Measurements from ENCODE around the gene GZMM.

DNA sequence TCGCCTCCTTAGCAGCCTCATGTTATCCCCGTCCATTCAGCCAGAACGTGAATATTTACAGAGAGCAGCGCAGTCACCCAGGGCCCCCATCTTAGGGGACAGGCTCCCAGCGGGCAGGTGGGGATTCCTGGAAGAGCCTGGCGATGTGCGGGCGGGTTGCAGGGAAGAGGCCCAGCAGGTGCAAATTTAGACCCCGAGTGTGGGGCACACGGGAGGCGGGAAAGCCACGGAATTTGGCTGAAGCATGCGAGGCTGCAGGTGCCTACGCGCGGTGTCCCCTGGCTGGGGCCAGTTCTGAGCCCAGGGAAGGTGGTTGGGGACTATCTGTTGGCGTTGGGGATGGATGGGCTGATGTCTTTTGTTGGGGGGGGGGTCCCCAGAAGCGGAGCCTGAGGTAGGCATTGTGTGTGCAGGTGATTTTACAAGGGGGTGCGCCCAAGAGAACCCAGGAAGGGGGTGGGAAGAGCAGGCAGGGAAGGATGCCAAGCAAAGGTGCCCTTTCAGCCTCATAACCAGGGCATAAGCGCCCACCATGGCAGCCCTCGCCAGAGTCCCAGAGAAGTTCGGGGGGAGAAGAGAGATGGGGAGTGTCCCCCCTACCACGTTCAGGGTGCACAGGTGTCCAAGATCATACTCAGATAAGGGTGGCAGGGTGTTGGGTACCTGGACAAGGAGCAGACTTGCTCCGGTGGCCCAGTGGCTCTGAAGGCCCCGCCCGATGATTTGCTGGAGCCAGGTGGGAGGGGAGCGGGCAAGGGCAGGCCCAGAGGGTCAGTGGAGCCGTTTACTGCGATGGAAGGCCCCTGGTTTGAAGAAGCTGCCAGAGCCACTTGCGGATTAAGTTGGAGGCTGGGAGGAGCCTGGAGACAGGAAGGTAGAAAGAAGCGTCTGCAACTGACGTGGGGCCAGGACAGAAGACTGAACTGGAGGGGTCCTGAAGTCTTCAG, 35.4 kb upstream of the GZMM start:
- TF ChIP-seq, protein P1, sequence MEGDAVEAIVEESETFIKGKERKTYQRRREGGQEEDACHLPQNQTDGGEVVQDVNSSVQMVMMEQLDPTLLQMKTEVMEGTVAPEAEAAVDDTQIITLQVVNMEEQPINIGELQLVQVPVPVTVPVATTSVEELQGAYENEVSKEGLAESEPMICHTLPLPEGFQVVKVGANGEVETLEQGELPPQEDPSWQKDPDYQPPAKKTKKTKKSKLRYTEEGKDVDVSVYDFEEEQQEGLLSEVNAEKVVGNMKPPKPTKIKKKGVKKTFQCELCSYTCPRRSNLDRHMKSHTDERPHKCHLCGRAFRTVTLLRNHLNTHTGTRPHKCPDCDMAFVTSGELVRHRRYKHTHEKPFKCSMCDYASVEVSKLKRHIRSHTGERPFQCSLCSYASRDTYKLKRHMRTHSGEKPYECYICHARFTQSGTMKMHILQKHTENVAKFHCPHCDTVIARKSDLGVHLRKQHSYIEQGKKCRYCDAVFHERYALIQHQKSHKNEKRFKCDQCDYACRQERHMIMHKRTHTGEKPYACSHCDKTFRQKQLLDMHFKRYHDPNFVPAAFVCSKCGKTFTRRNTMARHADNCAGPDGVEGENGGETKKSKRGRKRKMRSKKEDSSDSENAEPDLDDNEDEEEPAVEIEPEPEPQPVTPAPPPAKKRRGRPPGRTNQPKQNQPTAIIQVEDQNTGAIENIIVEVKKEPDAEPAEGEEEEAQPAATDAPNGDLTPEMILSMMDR (IDR thresholded peaks at IDR 0.05): no peak
- no peak for TF ChIP-seq POLR2A (IDR thresholded peaks at IDR 0.05)

All from Peyer's patch (tissue), 4 donors.